ENCODE measurements around the gene NPDC1.

The NPDC1 gene

GRCh38 chr9:137002646-137003041, 43.3 kb downstream of the NPDC1 start:
- Histone ChIP-seq H3K79me2 (no peaks in the 10 kb centered on the region), H3K36me3 (ENCODE audit: control insufficient read depth, insufficient read depth, low read length) (no peaks in the 10 kb centered on the region)
- no peak for TF ChIP-seq CTCF (IDR thresholded peaks at IDR 0.05)

GRCh38 chr9:137001857-137002645, 43.9 kb downstream of the NPDC1 start:
- H3K36me3 ChIP-seq (ENCODE audit: control insufficient read depth, insufficient read depth, low read length), result no peaks in the 10 kb centered on the region
- no peak for TF ChIP-seq CTCF (IDR thresholded peaks at IDR 0.05)
- H2AFZ ChIP-seq, result no peak overlapping the region
- no peak overlapping the region for H3K4me2 ChIP-seq (ENCODE audit: low read length)
- no peaks in the 10 kb centered on the region for H3K27me3 ChIP-seq (ENCODE audit: control insufficient read depth, insufficient read depth, low read length)
- no peak overlapping the region for H3K27ac ChIP-seq
- H3K9ac ChIP-seq, result no peak overlapping the region
- no peaks in the 10 kb centered on the region for H3K4me1 ChIP-seq
- no peak overlapping the region for H3K4me3 ChIP-seq (ENCODE audit: low read depth, low read length)
- no peaks in the 10 kb centered on the region for H3K79me2 ChIP-seq
- no peaks in the 10 kb centered on the region for H3K9me3 ChIP-seq (ENCODE audit: control insufficient read depth, low read length)

More at GRCh38 chr9:137002646-137003041, 43.3 kb downstream of the NPDC1 start:
- Histone ChIP-seq H3K4me1 (no peaks in the 10 kb centered on the region), H3K27ac (no peak overlapping the region), H3K4me3 (ENCODE audit: low read depth, low read length) (no peak overlapping the region), H3K27me3 (ENCODE audit: control insufficient read depth, insufficient read depth, low read length) (no peaks in the 10 kb centered on the region), H2AFZ (no peak overlapping the region), H3K9me3 (ENCODE audit: control insufficient read depth, low read length) (no peaks in the 10 kb centered on the region), H3K4me2 (ENCODE audit: low read length) (no peak overlapping the region), H3K9ac (no peak overlapping the region)

GRCh38 chr9:137000177-137000930, 45.6 kb downstream of the NPDC1 start:
- Histone ChIP-seq H2AFZ (no peak overlapping the region), H3K9me3 (ENCODE audit: control insufficient read depth, low read length) (no peaks in the 10 kb centered on the region), H3K27ac (no peak overlapping the region), H3K4me3 (ENCODE audit: low read depth, low read length) (no peak overlapping the region), H3K27me3 (ENCODE audit: control insufficient read depth, insufficient read depth, low read length) (no peaks in the 10 kb centered on the region), H3K4me2 (ENCODE audit: low read length) (no peak overlapping the region), H3K36me3 (ENCODE audit: control insufficient read depth, insufficient read depth, low read length) (no peaks in the 10 kb centered on the region), H3K79me2 (no peaks in the 10 kb centered on the region), H3K9ac (no peak overlapping the region), H3K4me1 (no peaks in the 10 kb centered on the region)
- no peak for TF ChIP-seq CTCF (IDR thresholded peaks at IDR 0.05)

GRCh38 chr9:136997830-136998234, 48.1 kb downstream of the NPDC1 start:
- no peaks in the 10 kb centered on the region for H3K27me3 ChIP-seq (ENCODE audit: control insufficient read depth, insufficient read depth, low read length)
- no peak overlapping the region for H3K4me2 ChIP-seq (ENCODE audit: low read length)
- H3K9me3 ChIP-seq (ENCODE audit: control insufficient read depth, low read length), result no peaks in the 10 kb centered on the region
- no peak for TF ChIP-seq CTCF (IDR thresholded peaks at IDR 0.05)
- H3K79me2 ChIP-seq, result no peaks in the 10 kb centered on the region
- H3K9ac ChIP-seq, result no peak overlapping the region
- no peak overlapping the region for H2AFZ ChIP-seq
- no peak overlapping the region for H3K4me3 ChIP-seq (ENCODE audit: low read depth, low read length)
- H3K4me1 ChIP-seq, result no peaks in the 10 kb centered on the region
- no peak overlapping the region for H3K27ac ChIP-seq
- H3K36me3 ChIP-seq (ENCODE audit: control insufficient read depth, insufficient read depth, low read length), result no peaks in the 10 kb centered on the region
